ENCODE results near the gene GLS. TPM values are rescaled to one million over a fixed set of nuclear protein-coding genes. Genes with fewer than 3 reads are reported as not detected.

GLS gene
- polyA plus RNA-seq, 2 donors = 8.5 to 9.4 TPM

GRCh38 chr2:190891889-190892288, 11.3 kb downstream of the GLS start:
- Histone ChIP-seq H3K36me3 (ENCODE audit: control insufficient read depth in 2 of 2, insufficient read depth in 2 of 2, low read length in 1 of 2) (no peaks in the 10 kb centered on the region), H3K27ac (ENCODE audit: low read depth in 2 of 2, low read length in 1 of 2) (no peak overlapping the region), H3K4me1 (ENCODE audit: control insufficient read depth in 2 of 2, insufficient read depth in 2 of 2, low read length in 1 of 2) (no peaks in the 10 kb centered on the region), H3K4me3 (ENCODE audit: low read depth in 1 of 2, low read length in 2 of 2) (no peak overlapping the region), H3K9me3 (ENCODE audit: control insufficient read depth in 2 of 2, insufficient read depth in 1 of 2, low read depth in 1 of 2, low read length in 1 of 2) (no peaks in the 10 kb centered on the region), H3K27me3 (ENCODE audit: control insufficient read depth in 1 of 2, insufficient read depth in 2 of 2, low read length in 2 of 2) (no peaks in the 10 kb centered on the region)
- WGBS, 2 donors = 85 to 88% methylated on average over 1 of the region's 1 CpG

- H3K27ac ChIP-seq (ENCODE audit: low read depth in 2 of 2, low read length in 1 of 2) = no peak overlapping the region
- no peaks in the 10 kb centered on the region for H3K27me3 ChIP-seq (ENCODE audit: control insufficient read depth in 1 of 2, insufficient read depth in 2 of 2, low read length in 2 of 2)
- no peaks in the 10 kb centered on the region for H3K4me1 ChIP-seq (ENCODE audit: control insufficient read depth in 2 of 2, insufficient read depth in 2 of 2, low read length in 1 of 2)
- no peaks in the 10 kb centered on the region for H3K9me3 ChIP-seq (ENCODE audit: control insufficient read depth in 2 of 2, insufficient read depth in 1 of 2, low read depth in 1 of 2, low read length in 1 of 2)
- H3K36me3 ChIP-seq (ENCODE audit: control insufficient read depth in 2 of 2, insufficient read depth in 2 of 2, low read length in 1 of 2) = no peaks in the 10 kb centered on the region
- no peak overlapping the region for H3K4me3 ChIP-seq (ENCODE audit: low read depth in 1 of 2, low read length in 2 of 2)
Observed at GRCh38 chr2:190893157-190893556, 12.5 kb downstream of the GLS start.

- Histone ChIP-seq H3K9me3 (ENCODE audit: control insufficient read depth in 2 of 2, insufficient read depth in 1 of 2, low read depth in 1 of 2, low read length in 1 of 2) (no peaks in the 10 kb centered on the region), H3K36me3 (ENCODE audit: control insufficient read depth in 2 of 2, insufficient read depth in 2 of 2, low read length in 1 of 2) (no peaks in the 10 kb centered on the region), H3K4me3 (ENCODE audit: low read depth in 1 of 2, low read length in 2 of 2) (no peak overlapping the region), H3K27ac (ENCODE audit: low read depth in 2 of 2, low read length in 1 of 2) (no peak overlapping the region), H3K27me3 (ENCODE audit: control insufficient read depth in 1 of 2, insufficient read depth in 2 of 2, low read length in 2 of 2) (no peaks in the 10 kb centered on the region), H3K4me1 (ENCODE audit: control insufficient read depth in 2 of 2, insufficient read depth in 2 of 2, low read length in 1 of 2) (no peaks in the 10 kb centered on the region)
- whole genome bisulfite sequencing, 2 donors = 63 to 80% methylated on average over 4 of the region's 4 CpGs
Observed at GRCh38 chr2:190896477-190896876, 15.9 kb downstream of the GLS start.

GRCh38 chr2:190903693-190904450, 23.3 kb downstream of the GLS start:
- Histone ChIP-seq H3K27me3 (ENCODE audit: control insufficient read depth in 1 of 2, insufficient read depth in 2 of 2, low read length in 2 of 2) (no peaks in the 10 kb centered on the region), H3K9me3 (ENCODE audit: control insufficient read depth in 2 of 2, insufficient read depth in 1 of 2, low read depth in 1 of 2, low read length in 1 of 2) (no peaks in the 10 kb centered on the region), H3K27ac (ENCODE audit: low read depth in 2 of 2, low read length in 1 of 2) (no peak overlapping the region), H3K36me3 (ENCODE audit: control insufficient read depth in 2 of 2, insufficient read depth in 2 of 2, low read length in 1 of 2) (no peaks in the 10 kb centered on the region), H3K4me3 (ENCODE audit: low read depth in 1 of 2, low read length in 2 of 2) (no peak overlapping the region), H3K4me1 (ENCODE audit: control insufficient read depth in 2 of 2, insufficient read depth in 2 of 2, low read length in 1 of 2) (no peaks in the 10 kb centered on the region)
- whole genome bisulfite sequencing, 2 donors = 59% methylated on average over 1 of the region's 1 CpG

- no peaks in the 10 kb centered on the region for H3K36me3 ChIP-seq (ENCODE audit: control insufficient read depth in 2 of 2, insufficient read depth in 2 of 2, low read length in 1 of 2)
- H3K27me3 ChIP-seq (ENCODE audit: control insufficient read depth in 1 of 2, insufficient read depth in 2 of 2, low read length in 2 of 2) = no peaks in the 10 kb centered on the region
- H3K4me3 ChIP-seq (ENCODE audit: low read depth in 1 of 2, low read length in 2 of 2) = no peak overlapping the region
- H3K9me3 ChIP-seq (ENCODE audit: control insufficient read depth in 2 of 2, insufficient read depth in 1 of 2, low read depth in 1 of 2, low read length in 1 of 2) = no peaks in the 10 kb centered on the region
- 84 to 87% methylated on average over 3 of the region's 3 CpGs for WGBS, 2 donors
- H3K27ac ChIP-seq (ENCODE audit: low read depth in 2 of 2, low read length in 1 of 2) = no peak overlapping the region
- no peaks in the 10 kb centered on the region for H3K4me1 ChIP-seq (ENCODE audit: control insufficient read depth in 2 of 2, insufficient read depth in 2 of 2, low read length in 1 of 2)
Observed at GRCh38 chr2:190904640-190905261, 24.1 kb downstream of the GLS start.

GRCh38 chr2:190908532-190908931, 27.9 kb downstream of the GLS start:
- Histone ChIP-seq H3K4me1 (ENCODE audit: control insufficient read depth in 2 of 2, insufficient read depth in 2 of 2, low read length in 1 of 2) (no peaks in the 10 kb centered on the region), H3K36me3 (ENCODE audit: control insufficient read depth in 2 of 2, insufficient read depth in 2 of 2, low read length in 1 of 2) (no peaks in the 10 kb centered on the region), H3K27me3 (ENCODE audit: control insufficient read depth in 1 of 2, insufficient read depth in 2 of 2, low read length in 2 of 2) (no peaks in the 10 kb centered on the region), H3K9me3 (ENCODE audit: control insufficient read depth in 2 of 2, insufficient read depth in 1 of 2, low read depth in 1 of 2, low read length in 1 of 2) (no peaks in the 10 kb centered on the region), H3K4me3 (ENCODE audit: low read depth in 1 of 2, low read length in 2 of 2) (no peak overlapping the region), H3K27ac (ENCODE audit: low read depth in 2 of 2, low read length in 1 of 2) (no peak overlapping the region)
- WGBS, 2 donors = 97% methylated on average over 5 of the region's 5 CpGs

- 97 to 98% methylated on average over 2 of the region's 2 CpGs for WGBS, 2 donors
- no peaks in the 10 kb centered on the region for H3K9me3 ChIP-seq (ENCODE audit: control insufficient read depth in 2 of 2, insufficient read depth in 1 of 2, low read depth in 1 of 2, low read length in 1 of 2)
- H3K27ac ChIP-seq (ENCODE audit: low read depth in 2 of 2, low read length in 1 of 2) = no peak overlapping the region
Observed at GRCh38 chr2:190909680-190910079, 29.1 kb downstream of the GLS start.

GRCh38 chr2:190910341-190911136, 29.9 kb downstream of the GLS start:
- H3K27ac ChIP-seq (ENCODE audit: low read depth in 2 of 2, low read length in 1 of 2) = no peak overlapping the region
- no peaks in the 10 kb centered on the region for H3K36me3 ChIP-seq (ENCODE audit: control insufficient read depth in 2 of 2, insufficient read depth in 2 of 2, low read length in 1 of 2)
- WGBS, 2 donors = 48% methylated on average over 3 of the region's 3 CpGs

More at GRCh38 chr2:190909680-190910079, 29.1 kb downstream of the GLS start:
- Histone ChIP-seq H3K4me3 (ENCODE audit: low read depth in 1 of 2, low read length in 2 of 2) (no peak overlapping the region), H3K36me3 (ENCODE audit: control insufficient read depth in 2 of 2, insufficient read depth in 2 of 2, low read length in 1 of 2) (no peaks in the 10 kb centered on the region), H3K4me1 (ENCODE audit: control insufficient read depth in 2 of 2, insufficient read depth in 2 of 2, low read length in 1 of 2) (no peaks in the 10 kb centered on the region), H3K27me3 (ENCODE audit: control insufficient read depth in 1 of 2, insufficient read depth in 2 of 2, low read length in 2 of 2) (no peaks in the 10 kb centered on the region)

GRCh38 chr2:190911813-190912212, 31.2 kb downstream of the GLS start:
- Histone ChIP-seq H3K4me3 (ENCODE audit: low read depth in 1 of 2, low read length in 2 of 2) (no peak overlapping the region), H3K36me3 (ENCODE audit: control insufficient read depth in 2 of 2, insufficient read depth in 2 of 2, low read length in 1 of 2) (no peaks in the 10 kb centered on the region), H3K4me1 (ENCODE audit: control insufficient read depth in 2 of 2, insufficient read depth in 2 of 2, low read length in 1 of 2) (no peaks in the 10 kb centered on the region), H3K27me3 (ENCODE audit: control insufficient read depth in 1 of 2, insufficient read depth in 2 of 2, low read length in 2 of 2) (no peaks in the 10 kb centered on the region), H3K27ac (ENCODE audit: low read depth in 2 of 2, low read length in 1 of 2) (no peak overlapping the region), H3K9me3 (ENCODE audit: control insufficient read depth in 2 of 2, insufficient read depth in 1 of 2, low read depth in 1 of 2, low read length in 1 of 2) (no peaks in the 10 kb centered on the region)
- WGBS, 2 donors = 63 to 82% methylated on average over 3 of the region's 3 CpGs

More at GRCh38 chr2:190910341-190911136, 29.9 kb downstream of the GLS start:
- Histone ChIP-seq H3K4me1 (ENCODE audit: control insufficient read depth in 2 of 2, insufficient read depth in 2 of 2, low read length in 1 of 2) (no peaks in the 10 kb centered on the region), H3K27me3 (ENCODE audit: control insufficient read depth in 1 of 2, insufficient read depth in 2 of 2, low read length in 2 of 2) (no peaks in the 10 kb centered on the region), H3K4me3 (ENCODE audit: low read depth in 1 of 2, low read length in 2 of 2) (no peak overlapping the region), H3K9me3 (ENCODE audit: control insufficient read depth in 2 of 2, insufficient read depth in 1 of 2, low read depth in 1 of 2, low read length in 1 of 2) (no peaks in the 10 kb centered on the region)
